GM12878 (cell line): ENCODE measurements around the gene TET2. TPM values are rescaled to one million over a fixed set of nuclear protein-coding genes. Genes with fewer than 3 reads are reported as not detected.

Source experiments
- ATAC-seq: fragments of 200-7000 bp; cut with Tn5 transposase; 3 replicates; pipeline ENCODE4 v1.9.1; 2020; ENCODE audit warnings: mild to moderate bottlenecking, moderate library complexity
- BruUV-seq: library from RNA; stranded (reverse); fragments of 400-500 nt; replicated peaks from 2 replicates; lab custom pipeline; 2021; lab: Mats Ljungman, UMichigan
- CTCF ChIA-PET: fragments of 300-600 bp; sonication (Branson Sonifier 250); formaldehyde crosslinking; extraction: SDS; loops from one replicate; lab custom pipeline; 2021; ENCODE audit warnings: inconsistent platforms; lab: Yijun Ruan, JAX
- POLR2A ChIA-PET: fragments of 350-600 bp; formaldehyde crosslinking; extraction: SDS; loops from one replicate; lab custom pipeline; 2021; ENCODE audit warnings: inconsistent platforms; lab: Charles Lee
- RAD21 ChIA-PET: fragments of 300-600 bp; sonication (Branson Sonifier 250); formaldehyde crosslinking; loops from one replicate; lab custom pipeline; 2023; ENCODE audit warnings: antibody characterized with exemption; ENCODE audit not compliant: unreplicated experiment; lab: Charles Lee
- SMC1A ChIA-PET: fragments of 300-600 bp; sonication (Branson Sonifier 250); formaldehyde crosslinking; loops from one replicate; lab custom pipeline; 2023; ENCODE audit not compliant: unreplicated experiment, uncharacterized antibody; lab: Charles Lee
- DNase-seq: peaks from one replicate; pipeline ENCODE4 v3.0.0-alpha.2; 2011; ENCODE audit warnings: low read depth, low spot score
- FAIRE-seq: peaks from 3 replicates; lab custom pipeline; 2011; peaks lifted over from hg19 to GRCh38; lab: Jason Lieb, UNC
- H2AFZ ChIP-seq: 2 replicates; pipeline ENCODE4 v1.6.0; 2011; ENCODE audit warnings: low read depth, low read length, control low read depth; ENCODE audit not compliant: control insufficient read depth
- H3K27ac ChIP-seq: 2 replicates; pipeline ENCODE4 v1.5.1; 2011; ENCODE audit warnings: control low read depth; ENCODE audit not compliant: control insufficient read depth, insufficient read depth
- H3K27me3 ChIP-seq, 2 experiments: replicated peaks in 1 of 2; 2 replicates each; pipeline versions ENCODE4 v1.6.0 to v1.6.1; 2011; ENCODE audit warnings: low read length in 1 of 2; ENCODE audit not compliant: control insufficient read depth in 2 of 2, insufficient read depth in 2 of 2
- H3K36me3 ChIP-seq, 2 experiments: 2 replicates each; pipeline ENCODE4 v1.5.1; 2011; ENCODE audit warnings: low read length in 1 of 2; ENCODE audit not compliant: control insufficient read depth in 2 of 2, insufficient read depth in 2 of 2
- H3K4me1 ChIP-seq: 2 replicates; pipeline ENCODE4 v1.6.1; 2011; ENCODE audit warnings: mild to moderate bottlenecking, low read length, moderate library complexity, mixed read lengths; ENCODE audit not compliant: control insufficient read depth, insufficient read depth
- H3K4me2 ChIP-seq: 2 replicates; pipeline ENCODE4 v1.6.0; 2011; ENCODE audit warnings: control low read depth; ENCODE audit not compliant: control insufficient read depth, insufficient read depth
- H3K4me3 ChIP-seq: fragments of 200-600 bp; sonication (generic); 2 replicates; pipeline ENCODE4 v1.5.1; 2016
- H3K79me2 ChIP-seq: 2 replicates; pipeline ENCODE4 v1.6.0; 2011; ENCODE audit warnings: low read length; ENCODE audit not compliant: control insufficient read depth, insufficient read depth
- H3K9ac ChIP-seq: 2 replicates; pipeline ENCODE4 v1.8.0; 2011; ENCODE audit warnings: low read length, control low read depth, mixed read lengths; ENCODE audit not compliant: control insufficient read depth, insufficient read depth
- H3K9me3 ChIP-seq: replicated peaks from 3 replicates; pipeline ENCODE4 v1.5.1; 2011; ENCODE audit warnings: mild to moderate bottlenecking, low read length; ENCODE audit not compliant: control insufficient read depth, insufficient read depth
- H4K20me1 ChIP-seq: 2 replicates; pipeline ENCODE4 v1.6.0; 2011; ENCODE audit not compliant: control insufficient read depth, insufficient read depth
- CTCF ChIP-seq, 3 experiments: IDR thresholded peaks in 2 of 3; conservative IDR thresholded peaks in 1 of 3; 2 replicates each; pipeline ENCODE4 v1.5.1; 2011; ENCODE audit warnings: low read depth in 3 of 3, low read length in 3 of 3, mild to moderate bottlenecking in 3 of 3, control low read depth in 2 of 3, moderate library complexity in 2 of 3, inconsistent platforms in 1 of 3, mixed read lengths in 1 of 3; ENCODE audit not compliant: control insufficient read depth in 2 of 3, insufficient read depth in 1 of 3; ENCODE audit errors: extremely low read depth in 1 of 3
- IKZF2 ChIP-seq, 2 experiments: fragments of 450-650 bp; IDR thresholded peaks; 2 replicates each; pipeline ENCODE4 v1.6.1; 2017; ENCODE audit warnings: mild to moderate bottlenecking in 2 of 2, moderate library complexity in 2 of 2
- USF1 ChIP-seq: IDR thresholded peaks from 2 replicates; pipeline ENCODE4 v1.6.1; 2011; ENCODE audit warnings: borderline replicate concordance, low read depth, mild to moderate bottlenecking, moderate library complexity, mixed read lengths, low read length; ENCODE audit not compliant: insufficient read depth; ENCODE audit errors: extremely low read length
- WGBS: methylation state at CpG from one replicate; pipeline ENCODE4 v1.1.6; 2016; ENCODE audit warnings: low lambda C conversion rate; ENCODE audit not compliant: insufficient replicate concordance, insufficient coverage; ENCODE audit errors: missing lambda C conversion rate; 5-methylcytosine and 5-hydroxymethylcytosine counted together
- in situ Hi-C: fragments of 300-500 bp; cut with MboI; formaldehyde crosslinking; loops from 9 replicates; pipeline ENCODE4 v1.14.3; 2018; ENCODE audit warnings: mixed read lengths
- intact Hi-C: fragments of 100-400 bp; cut with micrococcal nuclease; formaldehyde crosslinking; loops from one replicate; pipeline ENCODE4 v1.14.2; 2022; ENCODE audit not compliant: unreplicated experiment
- polyA plus RNA-seq, 11 experiments: library from polyadenylated mRNA; depleted of rRNA in 4 of 11; unstranded in 6 of 11; stranded (reverse) in 5 of 11; fragments of >200 nt; fragmentation: Nextera tagmentation in 4 of 11; fragmentation: Illumina TruSeq in 1 of 11; extraction: Ambion mirVana in 4 of 11; extraction: Trizol in 1 of 11; gene quantifications; 1 replicate in 1 of 11; 2 replicates in 10 of 11; pipeline versions ENCODE4 v1.2.1 to v1.2.3, GENCODE V29; 2011 to 2016; ENCODE audit warnings: inconsistent platforms in 2 of 11, missing spikeins in 2 of 11, low read depth in 1 of 11
- total RNA-seq, 4 experiments: library from RNA; depleted of rRNA in 3 of 4; stranded (reverse); fragments of >200 nt in 3 of 4; fragmentation: Illumina TruSeq in 1 of 4; extraction: Trizol in 1 of 4; gene quantifications; 2 replicates each; pipeline versions ENCODE4 v1.2.1 to v1.2.3, GENCODE V29; 2013 to 2021

The TET2 gene
- total and polyA plus RNA-seq, 10 of the 15 experiments (the other 5 are each of a cell fraction or from before 2014, with no cell fraction given) = 3.7 to 49.0 (median 27.5) TPM

- DNase-seq (no peak), FAIRE-seq (no peak), ATAC-seq (peak; percentile 33; the same call in 2 of the 3 replicates)
- in situ Hi-C loops (no loop called here), intact Hi-C loops (no loop called here)
- H2AFZ ChIP-seq = no peak overlapping the region
- peaks cover 4% of the 10 kb centered on the region; the same call in 2 of the 3 replicates for H3K9me3 ChIP-seq
- no TSS peak for BruUV-seq
- no peaks in the 10 kb centered on the region; the same call in 1 of the 2 replicates for H3K79me2 ChIP-seq
- ChIA-PET RAD21 (interaction anchor here (1.6 kb wide), 1 partner anchor 118 kb away, joined by 4 read pairs; no protein-coding TSS in a partner anchor), CTCF (interaction anchor here (1.1 to 3.4 kb wide), 6 partner anchors 8 to 216 kb away, joined by 3 to 10 read pairs (median 4); partner anchors contain the start of gene PPA2), POLR2A (no interaction called here), SMC1A (interaction anchor here (1.1 to 2.0 kb wide), 9 partner anchors 10 to 215 kb away, joined by 3 to 7 read pairs (median 4); no protein-coding TSS in a partner anchor)
- no peak for TF ChIP-seq USF1
- TF ChIP-seq CTCF (IDR thresholded peaks at IDR 0.05 in 2 of 3, conservative IDR thresholded peaks at IDR 0.05 in 1 of 3; ENCODE audit: control insufficient read depth in 2 of 3, extremely low read depth in 1 of 3, insufficient read depth in 1 of 3, low read depth in 3 of 3, low read length in 3 of 3) = peak in 2 of 3 experiments; percentile 6 to 8; a peak in 1 of 6 replicates
- no peak for TF ChIP-seq IKZF2 (IDR thresholded peaks at IDR 0.05)
- H3K27me3 ChIP-seq = no peaks in the 10 kb centered on the region
- H3K4me2 ChIP-seq = no peak overlapping the region
- H3K4me1 ChIP-seq = no peaks in the 10 kb centered on the region
- H3K9ac ChIP-seq = no peak overlapping the region
- H4K20me1 ChIP-seq = no peaks in the 10 kb centered on the region
- H3K36me3 ChIP-seq = peaks cover 0 to 12% of the 10 kb centered on the region in 2 experiments; a peak in 3 of 4 replicates
- WGBS = 100% methylated on average over 1 of the region's 1 CpG
- H3K27ac ChIP-seq = no peak overlapping the region
- H3K4me3 ChIP-seq = no peak overlapping the region
These were observed 111.3 kb downstream of the TET2 start for GRCh38 chr4:105257817-105258495.
